Naive thymus-derived CD4-positive, alpha-beta T cell (primary cell): ENCODE results near the gene TMEM50B. TPM values are rescaled to one million over a fixed set of nuclear protein-coding genes. Genes with fewer than 3 reads are reported as not detected.
"Not testable (repeated sequence)": the region's sequence is repeated elsewhere in the genome, so short reads cannot be mapped to it uniquely, and the experiment has no call there.

Experiments used
- ATAC-seq: fragments of 150-1000 bp; cut with Tn5 transposase; 2 replicates; pipeline ENCODE4 v1.10.0; 2021; ENCODE audit warnings: mild to moderate bottlenecking, moderate library complexity
- CTCF ChIA-PET: fragments of 350-600 bp; sonication (Branson Sonifier 250); formaldehyde crosslinking; loops from one replicate; lab custom pipeline; 2021; ENCODE audit warnings: antibody characterized with exemption; lab: Charles Lee
- POLR2A ChIA-PET: fragments of 350-600 bp; sonication (Branson Sonifier 250); formaldehyde crosslinking; loops from one replicate; lab custom pipeline; 2021; ENCODE audit warnings: antibody characterized with exemption, inconsistent platforms; lab: Charles Lee
- DNase-seq, 9 donors: peaks; one replicate each; pipeline versions ENCODE4 v3.0.0 to v3.0.0-alpha.2; 2020 to 2022; ENCODE audit warnings: mixed read lengths in 1 of 9
- H3K27ac ChIP-seq: one replicate; pipeline ENCODE4 v1.7.0; 2013; ENCODE audit warnings: mild to moderate bottlenecking, low read depth, low read length, moderate library complexity
- H3K27me3 ChIP-seq, 2 donors: one replicate each; pipeline ENCODE4 v1.7.0; 2013; ENCODE audit warnings: low read length in 2 of 2, mild to moderate bottlenecking in 2 of 2, moderate library complexity in 2 of 2; ENCODE audit not compliant: control insufficient read depth in 2 of 2, insufficient read depth in 2 of 2
- H3K36me3 ChIP-seq, 3 experiments: 1 replicate in 2 of 3; 2 replicates in 1 of 3; pipeline ENCODE4 v1.7.0; 2013; ENCODE audit warnings: low read length in 3 of 3, mild to moderate bottlenecking in 3 of 3, moderate library complexity in 1 of 3; ENCODE audit not compliant: insufficient read depth in 3 of 3, control insufficient read depth in 2 of 3
- H3K4me1 ChIP-seq, 2 donors: one replicate each; pipeline ENCODE4 v1.7.0; 2013; ENCODE audit warnings: low read length in 2 of 2, mild to moderate bottlenecking in 2 of 2, moderate library complexity in 1 of 2; ENCODE audit not compliant: control insufficient read depth in 2 of 2, insufficient read depth in 2 of 2
- H3K4me3 ChIP-seq: 2 replicates; pipeline ENCODE4 v1.7.0; 2013; ENCODE audit warnings: mild to moderate bottlenecking, low read length
- H3K9me3 ChIP-seq, 3 experiments: 1 replicate in 2 of 3; 2 replicates in 1 of 3; pipeline ENCODE4 v1.7.0; 2013; ENCODE audit warnings: low read length in 3 of 3; ENCODE audit not compliant: control insufficient read depth in 2 of 3
- H3K27ac Mint-ChIP-seq, 9 donors: one replicate each; pipeline ENCODE4 v1.8.0; 2020 to 2022; ENCODE audit warnings: mixed read lengths in 9 of 9, mild to moderate bottlenecking in 8 of 9, moderate library complexity in 5 of 9, inconsistent platforms in 2 of 9
- H3K27me3 Mint-ChIP-seq, 5 donors: one replicate each; pipeline ENCODE4 v1.8.0; 2021 to 2022; ENCODE audit warnings: mixed read lengths in 5 of 5, mild to moderate bottlenecking in 1 of 5
- H3K36me3 Mint-ChIP-seq, 5 donors: one replicate each; pipeline ENCODE4 v1.8.0; 2020 to 2022; ENCODE audit warnings: mixed read lengths in 5 of 5, mild to moderate bottlenecking in 3 of 5, inconsistent platforms in 1 of 5
- H3K4me1 Mint-ChIP-seq, 7 donors: one replicate each; pipeline ENCODE4 v1.8.0; 2020 to 2022; ENCODE audit warnings: mixed read lengths in 7 of 7, mild to moderate bottlenecking in 3 of 7, inconsistent platforms in 1 of 7
- H3K4me3 Mint-ChIP-seq, 10 donors: one replicate each; pipeline ENCODE4 v1.8.0; 2020 to 2022; ENCODE audit warnings: mild to moderate bottlenecking in 10 of 10, mixed read lengths in 10 of 10, moderate library complexity in 6 of 10, inconsistent platforms in 2 of 10
- H3K9me3 Mint-ChIP-seq, 11 donors: one replicate each; pipeline ENCODE4 v1.8.0; 2020 to 2022; ENCODE audit warnings: mixed read lengths in 11 of 11, mild to moderate bottlenecking in 4 of 11, inconsistent platforms in 1 of 11, moderate library complexity in 1 of 11
- intact Hi-C, 2 donors: fragments of 100-400 bp; cut with micrococcal nuclease; formaldehyde crosslinking; loops; one replicate each; pipeline ENCODE4 v1.15.1; 2023
- polyA plus RNA-seq, 2 donors: library from polyadenylated mRNA; unstranded; fragments of 300-500 nt; fragmentation: Illumina TruSeq; gene quantifications; one replicate each; pipeline ENCODE4 v1.2.3, GENCODE V29; 2021
- total RNA-seq, 6 experiments: library from RNA in 5 of 6; stranded (reverse) in 5 of 6; gene quantifications; 1 replicate in 5 of 6; 2 replicates in 1 of 6; pipeline ENCODE4 v1.2.3 and lab custom pipeline; 2021 to 2026

Gene TMEM50B
- total and polyA plus RNA-seq, 7 experiments from 2014 or later: 37.0 to 108 (median 46.5) TPM

GRCh38 chr21:33412832-33413519, 66.8 kb downstream of the TMEM50B start:
- CTCF ChIA-PET: interaction anchor here (1.1 kb wide), 2 partner anchors 52 to 418 kb away, joined by 3 read pairs; no protein-coding TSS in a partner anchor
- Mint-ChIP-seq H3K36me3 (peaks cover 3 to 25% (median 11%) of the 10 kb centered on the region in 5 donors), H3K4me3 (peak overlapping the region in 9 of 10 donors; percentile 34 to 70 (median 62)), H3K4me1 (peaks cover 23 to 69% (median 56%) of the 10 kb centered on the region in 7 donors), H3K9me3 (no peaks in the 10 kb centered on the region), H3K27ac (peak overlapping the region in 8 of 9 donors; percentile 64 to 86 (median 81)), H3K27me3 (peaks cover 0 to 14% (median 0%) of the 10 kb centered on the region in 5 donors)
- H3K27ac ChIP-seq: peak overlapping the region; percentile 49
- peaks cover 0 to 39% (median 5%) of the 10 kb centered on the region in 3 experiments for H3K36me3 ChIP-seq
- POLR2A ChIA-PET: interaction anchor here (2.8 kb wide), 1 partner anchor 51 kb away, joined by 9 read pairs; no protein-coding TSS in a partner anchor
- H3K4me1 ChIP-seq: peaks cover 0 to 14% of the 10 kb centered on the region in 2 donors
- no peaks in the 10 kb centered on the region for H3K27me3 ChIP-seq
- intact Hi-C loops: no loop called here
- peak; percentile 36 for ATAC-seq
- no peak overlapping the region for H3K4me3 ChIP-seq
- no peak for DNase-seq
- H3K9me3 ChIP-seq: no peaks in the 10 kb centered on the region

GRCh38 chr21:33412439-33412831, 67.3 kb downstream of the TMEM50B start:
- peaks cover 3 to 25% (median 8%) of the 10 kb centered on the region in 5 donors for H3K36me3 Mint-ChIP-seq
- intact Hi-C loops, ATAC-seq, H3K4me3 ChIP-seq, POLR2A ChIA-PET, H3K27me3 ChIP-seq, H3K27ac ChIP-seq, DNase-seq, H3K9me3 Mint-ChIP-seq, H3K9me3 ChIP-seq: not testable (repeated sequence)
- CTCF ChIA-PET: interaction anchor here (1.1 kb wide), 2 partner anchors 51 to 418 kb away, joined by 3 read pairs; no protein-coding TSS in a partner anchor
- H3K27me3 Mint-ChIP-seq: peaks cover 0 to 14% (median 0%) of the 10 kb centered on the region in 5 donors
- peaks cover 21 to 74% (median 55%) of the 10 kb centered on the region in 7 donors for H3K4me1 Mint-ChIP-seq
- peak overlapping the region in 5 of 10 donors; percentile 23 to 70 (median 66) for H3K4me3 Mint-ChIP-seq
- H3K36me3 ChIP-seq: peaks cover 0 to 37% (median 5%) of the 10 kb centered on the region in 3 experiments
- H3K27ac Mint-ChIP-seq: peak overlapping the region in 7 of 9 donors; percentile 76 to 86 (median 84)
- peaks cover 0 to 14% of the 10 kb centered on the region in 2 donors for H3K4me1 ChIP-seq

- peak overlapping the region in 8 of 9 donors; percentile 11 to 83 (median 73) for H3K27ac Mint-ChIP-seq
- ChIA-PET CTCF (interaction anchor here (0.5 kb wide), 1 partner anchor 76 kb away, joined by 4 read pairs; no protein-coding TSS in a partner anchor), POLR2A (interaction anchor here (0.6 kb wide), 1 partner anchor 42 kb away, joined by 3 read pairs; no protein-coding TSS in a partner anchor)
- peaks cover 21 to 78% (median 57%) of the 10 kb centered on the region in 7 donors for H3K4me1 Mint-ChIP-seq
- peaks cover 0 to 35% (median 5%) of the 10 kb centered on the region in 3 experiments for H3K36me3 ChIP-seq
- peak overlapping the region in 2 of 10 donors; percentile 42 to 50 for H3K4me3 Mint-ChIP-seq
- peaks cover 3 to 25% (median 8%) of the 10 kb centered on the region in 5 donors for H3K36me3 Mint-ChIP-seq
- H3K4me1 ChIP-seq: peaks cover 0 to 16% of the 10 kb centered on the region in 2 donors
- H3K27me3 ChIP-seq: no peaks in the 10 kb centered on the region
- ATAC-seq: no peak
- no peak overlapping the region for H3K27ac ChIP-seq
- H3K9me3 ChIP-seq: no peaks in the 10 kb centered on the region
- no peaks in the 10 kb centered on the region for H3K9me3 Mint-ChIP-seq
- intact Hi-C loops: no loop called here
- H3K4me3 ChIP-seq: no peak overlapping the region
- H3K27me3 Mint-ChIP-seq: peaks cover 0 to 18% (median 0%) of the 10 kb centered on the region in 5 donors
- DNase-seq: no peak
These were observed 67.8 kb downstream of the TMEM50B start for GRCh38 chr21:33411949-33412430.

- H3K27me3 Mint-ChIP-seq: peaks cover 0 to 55% (median 0%) of the 10 kb centered on the region in 5 donors
These were observed 73.3 kb downstream of the TMEM50B start for GRCh38 chr21:33406493-33406892.

GRCh38 chr21:33403786-33404585, 75.8 kb downstream of the TMEM50B start:
- peak overlapping the region; percentile 4 to 98 (median 94) for H3K27ac Mint-ChIP-seq
- Histone ChIP-seq H3K4me3 (peak overlapping the region; percentile 77), H3K36me3 (peaks cover 0 to 5% (median 0%) of the 10 kb centered on the region in 3 experiments), H3K27ac (peak overlapping the region; percentile 84), H3K9me3 (no peaks in the 10 kb centered on the region), H3K27me3 (no peaks in the 10 kb centered on the region), H3K4me1 (peaks cover 16 to 25% of the 10 kb centered on the region in 2 donors)
- ChIA-PET CTCF (interaction anchor here (1.1 to 2.0 kb wide), 2 partner anchors 43 to 55 kb away, joined by 3 to 6 read pairs; no protein-coding TSS in a partner anchor), POLR2A (interaction anchor here (0.7 to 3.9 kb wide), 8 partner anchors 11 to 898 kb away, joined by 3 to 35 read pairs (median 6); partner anchors contain the start of gene PAXBP1)
- peak; percentile 30 for ATAC-seq
- no peaks in the 10 kb centered on the region for H3K9me3 Mint-ChIP-seq
- H3K36me3 Mint-ChIP-seq: peaks cover 0 to 8% (median 4%) of the 10 kb centered on the region in 5 donors
- peak overlapping the region; percentile 87 to 99 (median 97) for H3K4me3 Mint-ChIP-seq
- peaks cover 25 to 60% (median 54%) of the 10 kb centered on the region in 7 donors for H3K4me1 Mint-ChIP-seq
- H3K27me3 Mint-ChIP-seq: peaks cover 0 to 63% (median 0%) of the 10 kb centered on the region in 5 donors
- DNase-seq: peak in 7 of 9 donors; percentile 21 to 43 (median 29)
- intact Hi-C loops: loop anchor here (1.0 to 10.0 kb wide), 8 partner anchors 19 to 629 kb away; partner anchors contain the start of genes IFNAR1 (in 1 of the 2), PAXBP1 (in 1 of the 2), SON (in 1 of the 2) and TMEM50B (in 1 of the 2)

More at GRCh38 chr21:33406493-33406892, 73.3 kb downstream of the TMEM50B start:
- Histone ChIP-seq H3K4me3 (no peak overlapping the region), H3K27ac (no peak overlapping the region), H3K4me1 (peaks cover 16 to 25% of the 10 kb centered on the region in 2 donors), H3K9me3 (no peaks in the 10 kb centered on the region), H3K27me3 (no peaks in the 10 kb centered on the region), H3K36me3 (peaks cover 0 to 12% (median 0%) of the 10 kb centered on the region in 3 experiments)
- peaks cover 0 to 16% (median 4%) of the 10 kb centered on the region in 5 donors for H3K36me3 Mint-ChIP-seq
- intact Hi-C loops: loop anchor here in 1 of 2 donors (10.0 kb wide), 1 partner anchor 632 kb away; the partner anchor contains the start of gene PAXBP1
- peak overlapping the region in 8 of 9 donors; percentile 26 to 94 (median 69) for H3K27ac Mint-ChIP-seq
- peak overlapping the region in 8 of 10 donors; percentile 48 to 99 (median 96) for H3K4me3 Mint-ChIP-seq
- ChIA-PET CTCF (no interaction called here), POLR2A (interaction anchor here (0.6 to 2.4 kb wide), 3 partner anchors 39 to 158 kb away, joined by 3 to 10 read pairs (median 3); no protein-coding TSS in a partner anchor)
- no peak for ATAC-seq
- no peak for DNase-seq
- H3K9me3 Mint-ChIP-seq: no peaks in the 10 kb centered on the region
- H3K4me1 Mint-ChIP-seq: peaks cover 28 to 68% (median 55%) of the 10 kb centered on the region in 7 donors
